ENCODE results near the gene BABAM2. TPM values are rescaled to one million over a fixed set of nuclear protein-coding genes. Genes with fewer than 3 reads are reported as not detected.

Gene BABAM2
- total and polyA plus RNA-seq, 2 of the 4 experiments (the other 2 are of a cell fraction) = 20.9 to 23.1 TPM

DNA sequence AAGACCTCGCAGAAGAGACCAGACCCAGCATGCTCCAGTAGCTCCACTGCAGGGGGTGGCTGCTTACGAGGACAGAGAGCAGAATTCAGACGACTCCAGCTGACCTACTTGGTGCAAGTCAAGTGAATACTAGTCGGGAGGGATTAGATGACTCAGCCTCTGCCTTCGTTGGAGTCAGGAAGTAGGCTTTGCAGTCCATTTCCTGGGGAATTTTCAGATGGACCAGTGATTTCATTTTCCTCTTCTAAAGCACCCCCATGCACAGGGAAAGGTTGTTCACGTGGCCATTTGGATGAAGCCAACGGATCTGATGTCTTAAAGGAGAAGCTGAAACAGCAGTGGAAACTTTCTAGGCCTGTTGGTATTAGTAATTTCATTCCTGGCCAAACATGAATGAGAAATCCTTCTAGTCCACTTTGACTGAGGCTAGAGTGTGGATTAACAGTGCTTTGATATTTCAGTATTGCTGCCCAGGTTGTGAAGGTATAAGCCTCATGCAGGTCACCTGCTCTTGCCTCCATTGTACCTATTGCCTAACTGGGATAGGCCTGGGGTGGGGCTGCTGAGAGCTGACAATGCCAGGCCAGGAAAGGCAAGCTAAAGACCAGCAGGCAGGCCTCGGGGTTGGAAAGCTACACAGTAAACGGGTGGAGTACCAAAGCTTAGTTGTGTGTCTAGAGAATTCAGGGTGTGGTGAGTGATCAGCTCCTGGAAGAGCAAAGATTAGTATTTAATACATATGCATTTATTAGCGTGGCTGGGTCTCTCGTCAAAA, 384.6 kb downstream of the BABAM2 start:
- intact Hi-C loops (cut with micrococcal nuclease) (no loop called here), dilution Hi-C loops (cut with HindIII; ENCODE audit: low sequenced_read_pairs, unreplicated experiment) (no loop called here), in situ Hi-C loops (cut with MboI; ENCODE audit: low sequenced_read_pairs) (no loop called here)
- peak; percentile 60 for ATAC-seq (ENCODE audit: low read depth)
- H3K23ac ChIP-seq (ENCODE audit: low read depth, low read length) = peak overlapping the region; percentile 93
- H3K27me3 ChIP-seq (ENCODE audit: control insufficient read depth, insufficient read depth, low read length) = no peaks in the 10 kb centered on the region
- ChIA-PET POLR2A (ENCODE audit: unreplicated experiment) (no interaction called here), CTCF (interaction anchor here (0.7 to 1.0 kb wide), 2 partner anchors 43 to 66 kb away, joined by 3 to 6 read pairs; no protein-coding TSS in a partner anchor)
- peak overlapping the region; percentile 89 for H2AK9ac ChIP-seq (replicated peaks; ENCODE audit: low read depth, low read length, poor library complexity)
- peak overlapping the region; percentile 15; the same call in 1 of the 2 replicates for H3K4me2 ChIP-seq (ENCODE audit: low read depth, low read length)
- H4K20me1 ChIP-seq (ENCODE audit: insufficient read depth, low read length) = no peaks in the 10 kb centered on the region
- WGBS, 2 experiments (ENCODE audit: extremely low coverage in 2 of 2, insufficient read length in 1 of 2) = no CpG with 5 or more reads among the region's 11 CpGs
- peak overlapping the region; percentile 96 for H3K18ac ChIP-seq (ENCODE audit: low read depth, low read length)
- peak overlapping the region; percentile 84 for H3K56ac ChIP-seq (ENCODE audit: extremely low read depth, insufficient read depth, low read length)
- H3K4ac ChIP-seq (ENCODE audit: low read depth, low read length) = peak overlapping the region; percentile 99
- peak overlapping the region; percentile 95 for H3K27ac ChIP-seq (ENCODE audit: insufficient read depth, low read length)
- H2BK120ac ChIP-seq (ENCODE audit: low read depth, low read length) = peak overlapping the region; percentile 99
- peak overlapping the region; percentile 87 to 95 for H4K8ac ChIP-seq (ENCODE audit: low read depth in 2 of 2, low read length in 2 of 2)
- no peak overlapping the region for H3K4me3 ChIP-seq (ENCODE audit: insufficient read depth, low read depth, low read length)
- DNase-seq = peak; percentile 98
- H3K14ac ChIP-seq (replicated peaks; ENCODE audit: low read depth, low read length) = peak overlapping the region; percentile 98
- H3K4me1 ChIP-seq (ENCODE audit: control insufficient read depth, insufficient read depth, low read length) = peaks cover 23% of the 10 kb centered on the region
- peak overlapping the region; percentile 99 for H2BK20ac ChIP-seq (ENCODE audit: low read depth, low read length)
- peak overlapping the region; percentile 5; the same call in 1 of the 2 replicates for H3K9ac ChIP-seq (ENCODE audit: low read depth, low read length)
- peak overlapping the region; percentile 69 for H4K5ac ChIP-seq (ENCODE audit: low read depth, low read length)
- H2BK5ac ChIP-seq (ENCODE audit: low read depth, low read length, poor library complexity, severe bottlenecking) = peak overlapping the region; percentile 98
- peak overlapping the region; percentile 97 for H4K91ac ChIP-seq (ENCODE audit: insufficient read depth, low read depth, low read length)
- peak overlapping the region; percentile 60 for H2AFZ ChIP-seq (replicated peaks; ENCODE audit: low read length, poor library complexity)
- H3K79me1 ChIP-seq (ENCODE audit: low read depth in 1 of 2, low read length in 2 of 2) = peaks cover 0 to 15% of the 10 kb centered on the region in 2 experiments; a peak in 3 of 4 replicates
- BruUV-seq (replicated peaks) = no TSS peak
- peak overlapping the region; percentile 98 for H2AK5ac ChIP-seq (ENCODE audit: low read depth, low read length)
- H3K9me3 ChIP-seq (ENCODE audit: control insufficient read depth, insufficient read depth, low read length) = no peaks in the 10 kb centered on the region
- peak overlapping the region; percentile 95 for H2BK15ac ChIP-seq (ENCODE audit: low read depth, low read length)
- peaks cover 39% of the 10 kb centered on the region for H3K9me1 ChIP-seq (ENCODE audit: insufficient read depth, low read length)
- H3K36me3 ChIP-seq (ENCODE audit: control insufficient read depth, insufficient read depth, low read length) = no peaks in the 10 kb centered on the region
- TF ChIP-seq RAD21 (IDR thresholded peaks at IDR 0.05; ENCODE audit: low read length) (peak; percentile 23; the same call in 1 of the 2 replicates), CEBPB (IDR thresholded peaks at IDR 0.05; ENCODE audit: low read depth, low read length) (no peak; the same call in 1 of the 2 replicates), RCOR1 (IDR thresholded peaks at IDR 0.05; ENCODE audit: insufficient replicate concordance, low read length) (no peak), MAZ (IDR thresholded peaks at IDR 0.05; ENCODE audit: borderline replicate concordance, low read depth, low read length) (peak; percentile 21; the same call in 1 of the 2 replicates), MXI1 (IDR thresholded peaks at IDR 0.05; ENCODE audit: borderline replicate concordance, low read depth, low read length) (no peak), NFE2L2 (IDR thresholded peaks at IDR 0.05; ENCODE audit: low read depth, low read length) (peak; percentile 69; the same call in 1 of the 2 replicates), FOS (IDR thresholded peaks at IDR 0.05; ENCODE audit: low read depth, low read length) (peak; percentile 83), RFX5 (IDR thresholded peaks at IDR 0.05; ENCODE audit: low read depth, low read length) (no peak), BHLHE40 (IDR thresholded peaks at IDR 0.05; ENCODE audit: low read depth, low read length) (peak; percentile 63), SMC3 (IDR thresholded peaks at IDR 0.05; ENCODE audit: low read depth, low read length) (peak; percentile 24)
- TF ChIP-seq, protein P1, sequence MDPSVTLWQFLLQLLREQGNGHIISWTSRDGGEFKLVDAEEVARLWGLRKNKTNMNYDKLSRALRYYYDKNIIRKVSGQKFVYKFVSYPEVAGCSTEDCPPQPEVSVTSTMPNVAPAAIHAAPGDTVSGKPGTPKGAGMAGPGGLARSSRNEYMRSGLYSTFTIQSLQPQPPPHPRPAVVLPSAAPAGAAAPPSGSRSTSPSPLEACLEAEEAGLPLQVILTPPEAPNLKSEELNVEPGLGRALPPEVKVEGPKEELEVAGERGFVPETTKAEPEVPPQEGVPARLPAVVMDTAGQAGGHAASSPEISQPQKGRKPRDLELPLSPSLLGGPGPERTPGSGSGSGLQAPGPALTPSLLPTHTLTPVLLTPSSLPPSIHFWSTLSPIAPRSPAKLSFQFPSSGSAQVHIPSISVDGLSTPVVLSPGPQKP (IDR thresholded peaks at IDR 0.05; ENCODE audit: borderline replicate concordance, low read depth, low read length) = no peak
- TF ChIP-seq, protein P2, sequence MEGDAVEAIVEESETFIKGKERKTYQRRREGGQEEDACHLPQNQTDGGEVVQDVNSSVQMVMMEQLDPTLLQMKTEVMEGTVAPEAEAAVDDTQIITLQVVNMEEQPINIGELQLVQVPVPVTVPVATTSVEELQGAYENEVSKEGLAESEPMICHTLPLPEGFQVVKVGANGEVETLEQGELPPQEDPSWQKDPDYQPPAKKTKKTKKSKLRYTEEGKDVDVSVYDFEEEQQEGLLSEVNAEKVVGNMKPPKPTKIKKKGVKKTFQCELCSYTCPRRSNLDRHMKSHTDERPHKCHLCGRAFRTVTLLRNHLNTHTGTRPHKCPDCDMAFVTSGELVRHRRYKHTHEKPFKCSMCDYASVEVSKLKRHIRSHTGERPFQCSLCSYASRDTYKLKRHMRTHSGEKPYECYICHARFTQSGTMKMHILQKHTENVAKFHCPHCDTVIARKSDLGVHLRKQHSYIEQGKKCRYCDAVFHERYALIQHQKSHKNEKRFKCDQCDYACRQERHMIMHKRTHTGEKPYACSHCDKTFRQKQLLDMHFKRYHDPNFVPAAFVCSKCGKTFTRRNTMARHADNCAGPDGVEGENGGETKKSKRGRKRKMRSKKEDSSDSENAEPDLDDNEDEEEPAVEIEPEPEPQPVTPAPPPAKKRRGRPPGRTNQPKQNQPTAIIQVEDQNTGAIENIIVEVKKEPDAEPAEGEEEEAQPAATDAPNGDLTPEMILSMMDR (conservative IDR thresholded peaks at IDR 0.05; ENCODE audit: low read depth, low read length) = no peak
- TF ChIP-seq, protein P3, sequence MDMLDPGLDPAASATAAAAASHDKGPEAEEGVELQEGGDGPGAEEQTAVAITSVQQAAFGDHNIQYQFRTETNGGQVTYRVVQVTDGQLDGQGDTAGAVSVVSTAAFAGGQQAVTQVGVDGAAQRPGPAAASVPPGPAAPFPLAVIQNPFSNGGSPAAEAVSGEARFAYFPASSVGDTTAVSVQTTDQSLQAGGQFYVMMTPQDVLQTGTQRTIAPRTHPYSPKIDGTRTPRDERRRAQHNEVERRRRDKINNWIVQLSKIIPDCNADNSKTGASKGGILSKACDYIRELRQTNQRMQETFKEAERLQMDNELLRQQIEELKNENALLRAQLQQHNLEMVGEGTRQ (IDR thresholded peaks at IDR 0.05; ENCODE audit: low read depth, low read length) = peak; percentile 89
